Measurements from ENCODE around the gene STEAP1B. TPM values are rescaled to one million over a fixed set of nuclear protein-coding genes. Genes with fewer than 3 reads are reported as not detected.

Gene STEAP1B
- total RNA-seq, 1 experiment from 2014 or later: 0.27 TPM

- TF ChIP-seq ATF3 (IDR thresholded peaks at IDR 0.05): no peak
Observed at GRCh38 chr7:22394739-22395138, 105.2 kb downstream of the STEAP1B start (continued).

DNA sequence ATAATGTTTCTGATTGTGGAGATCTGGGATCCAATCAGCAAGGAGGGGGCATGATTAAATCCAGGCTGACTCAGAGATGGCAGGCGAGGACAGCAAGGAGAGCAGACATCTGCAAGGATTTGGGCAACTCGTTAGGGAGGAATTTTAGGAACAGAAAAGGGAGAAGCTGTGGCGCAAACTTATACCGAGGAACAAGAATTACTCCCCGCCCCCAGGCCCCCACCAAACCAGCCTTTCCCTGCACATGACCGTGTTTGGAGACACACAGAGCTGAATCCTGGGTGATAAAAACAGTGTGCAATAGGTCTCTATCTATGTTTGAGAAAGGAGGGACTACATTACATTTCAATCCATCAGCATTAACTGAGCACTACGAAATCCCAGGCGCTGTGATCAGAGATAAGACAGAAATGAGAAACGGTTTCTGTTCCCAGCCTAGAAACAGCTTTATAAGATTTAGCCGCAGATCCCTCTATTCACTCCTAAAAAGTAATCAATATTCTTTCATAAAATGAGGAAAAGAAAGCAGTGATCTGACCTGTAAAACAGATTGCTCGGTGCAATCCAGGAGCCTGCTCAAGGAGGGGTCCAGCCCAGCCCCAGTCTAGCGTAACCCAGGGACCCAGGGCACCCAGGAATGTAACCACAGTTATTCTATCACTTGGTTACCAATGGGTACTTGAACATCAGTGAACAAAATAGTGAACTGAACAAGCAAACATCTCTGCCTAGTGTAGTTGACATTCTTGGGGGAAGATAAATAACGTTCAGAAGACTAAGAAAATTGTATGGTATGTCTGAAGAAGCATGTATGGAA lies 105.9 kb downstream of the STEAP1B start:
- H3K4me3 ChIP-seq (replicated peaks in 1 of 2; ENCODE audit: low read depth in 1 of 2, low read length in 2 of 2): no peak overlapping the region
- H2AFZ ChIP-seq (ENCODE audit: low read depth, low read length, poor library complexity, severe bottlenecking): no peak overlapping the region
- H3K27me3 ChIP-seq (ENCODE audit: insufficient read depth, low read length): peaks cover 9% of the 10 kb centered on the region; the same call in 1 of the 2 replicates
- no peaks in the 10 kb centered on the region for H3K9me2 ChIP-seq (ENCODE audit: insufficient read depth)
- no peak for ATAC-seq
- intact Hi-C loops (cut with micrococcal nuclease): no loop called here
- no TSS peak for BruUV-seq (replicated peaks)
- CTCF ChIA-PET: no interaction called here
- H3K4me1 ChIP-seq (ENCODE audit: control insufficient read depth in 1 of 2, insufficient read depth in 2 of 2, low read length in 2 of 2): no peaks in the 10 kb centered on the region
- no peak for TF ChIP-seq POLR2AphosphoS5 (IDR thresholded peaks at IDR 0.05; ENCODE audit: low read depth, low read length)
- TF ChIP-seq EZH2phosphoT487 (IDR thresholded peaks at IDR 0.05; ENCODE audit: borderline replicate concordance): no peak
- TF ChIP-seq FOSL1 (IDR thresholded peaks at IDR 0.05; ENCODE audit: low read depth): no peak
- TF ChIP-seq YY1 (IDR thresholded peaks at IDR 0.05; ENCODE audit: extremely low read depth, insufficient replicate concordance, low read depth, low read length): no peak
- TF ChIP-seq SP1 (IDR thresholded peaks at IDR 0.05; ENCODE audit: low read depth): no peak
- no peak for TF ChIP-seq CBX3 (IDR thresholded peaks at IDR 0.05; ENCODE audit: low read depth)
- TF ChIP-seq MAX (IDR thresholded peaks at IDR 0.05): no peak
- TF ChIP-seq SIN3A (IDR thresholded peaks at IDR 0.05; ENCODE audit: low read depth): no peak
- TF ChIP-seq RAD21 (IDR thresholded peaks at IDR 0.05; ENCODE audit: low read depth): no peak
- TF ChIP-seq ZNF274 (IDR thresholded peaks at IDR 0.05; ENCODE audit: low read depth, low read length): no peak
- no peak for TF ChIP-seq ZFX (IDR thresholded peaks at IDR 0.05)
- no peak for TF ChIP-seq TCF7L2 (IDR thresholded peaks at IDR 0.05; ENCODE audit: borderline replicate concordance, extremely low read depth, insufficient read depth, insufficient read length)
- no peak overlapping the region for H3K4me2 ChIP-seq (ENCODE audit: low read length)
- H4K20me1 ChIP-seq (ENCODE audit: insufficient read depth): no peaks in the 10 kb centered on the region
- RAD21 ChIA-PET (ENCODE audit: low non-redundant PET in 1 of 2, low total read pairs in 2 of 2, uncharacterized antibody in 2 of 2, unreplicated experiment in 2 of 2): no interaction called here
- DNase-seq (ENCODE audit: low read depth, low spot score): no peak
- H3K27ac ChIP-seq (ENCODE audit: low read depth, low read length): no peak overlapping the region
- no peaks in the 10 kb centered on the region for H3K9me3 ChIP-seq (ENCODE audit: control insufficient read depth in 1 of 2, insufficient read depth in 1 of 2, low read depth in 1 of 2, low read length in 2 of 2)
- POLR2A ChIA-PET: no interaction called here
- H3K79me2 ChIP-seq (ENCODE audit: insufficient read depth, low read length): no peaks in the 10 kb centered on the region
- no peaks in the 10 kb centered on the region for H3K36me3 ChIP-seq (ENCODE audit: control insufficient read depth in 1 of 2, insufficient read depth in 2 of 2, low read length in 2 of 2)
- no peak overlapping the region for H3K9ac ChIP-seq (ENCODE audit: low read length)

All from HCT116 (cell line).